ENCODE measurements around the gene SSBP3. TPM values are rescaled to one million over a fixed set of nuclear protein-coding genes. Genes with fewer than 3 reads are reported as not detected.

SSBP3 gene
- total and polyA plus RNA-seq, 2 donors from 2014 or later = 33.3 to 49.6 TPM

DNA sequence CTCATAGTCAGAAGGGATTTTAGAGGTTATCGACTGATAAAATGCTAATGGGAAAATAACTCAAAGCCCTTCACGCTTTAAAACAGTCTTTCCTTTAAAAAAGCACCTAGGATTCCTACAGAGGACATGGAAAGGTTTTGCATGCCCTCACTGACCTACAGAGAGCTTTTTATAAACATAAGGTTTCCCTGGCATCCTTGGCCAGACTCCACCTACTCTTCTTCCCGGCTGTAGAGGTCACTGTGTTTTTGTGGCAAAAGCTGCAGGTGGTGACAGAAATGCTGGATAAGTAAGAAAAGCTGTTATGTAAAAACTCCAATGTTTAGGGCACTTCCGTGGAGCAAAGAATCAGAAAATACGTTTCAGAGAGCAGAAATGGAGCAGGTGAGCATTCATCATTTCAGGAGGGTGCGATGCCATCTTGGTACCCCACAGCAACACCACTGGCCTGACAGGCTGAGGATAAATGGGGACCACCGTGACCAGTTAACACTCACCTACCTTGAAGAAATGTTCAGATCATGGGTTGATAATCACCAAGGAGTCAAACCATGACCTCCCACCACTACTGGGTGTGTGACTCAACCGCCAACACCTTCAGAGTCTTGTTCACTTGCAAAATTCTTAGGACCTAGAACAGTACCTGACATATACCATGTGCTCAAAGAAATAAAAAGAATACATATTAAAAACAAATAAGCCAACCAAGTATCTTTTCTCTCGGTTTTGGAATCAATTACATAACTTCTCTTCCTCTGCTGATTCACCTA lies 46.6 kb downstream of the SSBP3 start:
- no peaks in the 10 kb centered on the region for H3K27me3 ChIP-seq (ENCODE audit: control insufficient read depth, insufficient read depth, low read length)
- H3K27ac ChIP-seq (ENCODE audit: low read depth in 2 of 2, low read length in 2 of 2) = no peak overlapping the region
- peaks cover 0 to 9% (median 0%) of the 10 kb centered on the region in 3 donors for H3K36me3 ChIP-seq (ENCODE audit: control insufficient read depth in 2 of 3, insufficient read depth in 3 of 3, low read length in 3 of 3)
- DNase-seq (no peak), FAIRE-seq (no peak)
- peaks cover 0 to 30% (median 25%) of the 10 kb centered on the region in 3 donors for H3K4me1 ChIP-seq (ENCODE audit: control insufficient read depth in 2 of 3, insufficient read depth in 2 of 3, low read depth in 1 of 3, low read length in 3 of 3)
- no peak overlapping the region for H3K4me3 ChIP-seq (ENCODE audit: low read length in 3 of 3)
- intact Hi-C loops (cut with DNase I) = no loop called here
- TF ChIP-seq, protein P1, sequence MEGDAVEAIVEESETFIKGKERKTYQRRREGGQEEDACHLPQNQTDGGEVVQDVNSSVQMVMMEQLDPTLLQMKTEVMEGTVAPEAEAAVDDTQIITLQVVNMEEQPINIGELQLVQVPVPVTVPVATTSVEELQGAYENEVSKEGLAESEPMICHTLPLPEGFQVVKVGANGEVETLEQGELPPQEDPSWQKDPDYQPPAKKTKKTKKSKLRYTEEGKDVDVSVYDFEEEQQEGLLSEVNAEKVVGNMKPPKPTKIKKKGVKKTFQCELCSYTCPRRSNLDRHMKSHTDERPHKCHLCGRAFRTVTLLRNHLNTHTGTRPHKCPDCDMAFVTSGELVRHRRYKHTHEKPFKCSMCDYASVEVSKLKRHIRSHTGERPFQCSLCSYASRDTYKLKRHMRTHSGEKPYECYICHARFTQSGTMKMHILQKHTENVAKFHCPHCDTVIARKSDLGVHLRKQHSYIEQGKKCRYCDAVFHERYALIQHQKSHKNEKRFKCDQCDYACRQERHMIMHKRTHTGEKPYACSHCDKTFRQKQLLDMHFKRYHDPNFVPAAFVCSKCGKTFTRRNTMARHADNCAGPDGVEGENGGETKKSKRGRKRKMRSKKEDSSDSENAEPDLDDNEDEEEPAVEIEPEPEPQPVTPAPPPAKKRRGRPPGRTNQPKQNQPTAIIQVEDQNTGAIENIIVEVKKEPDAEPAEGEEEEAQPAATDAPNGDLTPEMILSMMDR (IDR thresholded peaks at IDR 0.05; ENCODE audit: borderline replicate concordance, extremely low read depth, insufficient read depth) = no peak
- no peaks in the 10 kb centered on the region for H3K9me3 ChIP-seq (ENCODE audit: control insufficient read depth in 2 of 3, insufficient read depth in 1 of 3, low read length in 3 of 3)
- H3K9ac ChIP-seq (ENCODE audit: low read length in 3 of 3) = no peak overlapping the region

DNA sequence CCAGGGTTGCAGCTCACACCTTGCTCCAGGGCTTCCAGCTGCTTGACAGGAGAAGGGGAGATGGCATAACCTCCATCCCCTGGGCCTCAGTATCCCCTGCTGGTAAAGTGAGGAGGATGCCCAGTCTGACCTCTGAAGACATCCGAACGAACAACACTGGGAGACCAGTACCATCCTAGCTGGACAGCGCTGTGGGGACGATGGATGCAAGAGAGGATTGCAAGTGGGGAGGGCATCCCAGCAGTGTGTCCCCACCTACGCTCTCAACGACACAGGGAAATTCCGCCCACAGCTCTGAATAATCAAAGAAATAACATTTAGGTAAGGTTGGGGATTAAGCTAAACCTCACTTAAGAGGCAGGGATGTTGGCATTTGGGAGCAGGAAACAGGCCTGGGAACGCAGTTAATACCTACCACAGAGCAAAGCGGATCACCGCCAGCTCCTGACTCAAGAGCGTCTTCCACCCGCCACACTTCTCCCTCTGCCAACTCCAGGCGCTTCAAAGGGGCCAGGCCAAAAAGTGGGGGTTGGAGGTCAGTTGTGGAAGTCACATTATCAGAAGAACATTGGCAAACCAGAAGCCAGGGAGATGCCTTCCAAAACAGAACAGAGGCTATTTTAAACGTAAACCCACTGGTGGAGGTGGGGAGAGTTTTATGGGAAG lies 47.6 kb downstream of the SSBP3 start:
- Histone ChIP-seq H3K4me3 (ENCODE audit: low read length in 3 of 3) (no peak overlapping the region), H3K36me3 (ENCODE audit: control insufficient read depth in 2 of 3, insufficient read depth in 3 of 3, low read length in 3 of 3) (peaks cover 0 to 9% (median 0%) of the 10 kb centered on the region in 3 donors), H3K9ac (ENCODE audit: low read length in 3 of 3) (no peak overlapping the region), H3K4me1 (ENCODE audit: control insufficient read depth in 2 of 3, insufficient read depth in 2 of 3, low read depth in 1 of 3, low read length in 3 of 3) (peaks cover 0 to 31% (median 25%) of the 10 kb centered on the region in 3 donors), H3K9me3 (ENCODE audit: control insufficient read depth in 2 of 3, insufficient read depth in 1 of 3, low read length in 3 of 3) (no peaks in the 10 kb centered on the region), H3K27ac (ENCODE audit: low read depth in 2 of 2, low read length in 2 of 2) (no peak overlapping the region), H3K27me3 (ENCODE audit: control insufficient read depth, insufficient read depth, low read length) (no peaks in the 10 kb centered on the region)
- intact Hi-C loops (cut with DNase I) = no loop called here
- FAIRE-seq = no peak
- TF ChIP-seq, protein P1 (IDR thresholded peaks at IDR 0.05; ENCODE audit: borderline replicate concordance, extremely low read depth, insufficient read depth) = no peak
- DNase-seq = no peak

DNA sequence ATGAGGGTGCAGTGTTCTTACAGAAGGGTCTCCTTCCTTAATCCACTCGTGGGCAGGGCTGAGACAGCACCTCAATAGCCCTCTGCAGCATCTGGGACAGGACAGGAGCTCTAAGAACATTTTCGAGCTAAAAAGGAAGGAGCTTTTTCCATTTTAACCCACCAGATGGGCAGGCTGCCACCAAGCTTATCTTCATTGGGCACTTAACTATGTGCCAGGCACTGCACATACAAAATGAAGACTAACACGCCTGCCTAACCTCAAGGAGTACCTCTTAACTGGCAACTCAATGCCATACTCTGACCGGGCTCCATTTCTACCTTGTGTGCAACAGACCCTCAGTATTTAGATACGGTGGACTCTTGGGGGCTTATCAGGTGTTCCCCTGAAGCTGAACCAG lies 48.2 kb downstream of the SSBP3 start:
- TF ChIP-seq, protein P1 (IDR thresholded peaks at IDR 0.05; ENCODE audit: borderline replicate concordance, extremely low read depth, insufficient read depth) = no peak
- FAIRE-seq (no peak), DNase-seq (no peak)
- Histone ChIP-seq H3K9me3 (ENCODE audit: control insufficient read depth in 2 of 3, insufficient read depth in 1 of 3, low read length in 3 of 3) (no peaks in the 10 kb centered on the region), H3K27me3 (ENCODE audit: control insufficient read depth, insufficient read depth, low read length) (no peaks in the 10 kb centered on the region), H3K27ac (ENCODE audit: low read depth in 2 of 2, low read length in 2 of 2) (no peak overlapping the region), H3K4me3 (ENCODE audit: low read length in 3 of 3) (no peak overlapping the region), H3K4me1 (ENCODE audit: control insufficient read depth in 2 of 3, insufficient read depth in 2 of 3, low read depth in 1 of 3, low read length in 3 of 3) (peaks cover 0 to 34% (median 25%) of the 10 kb centered on the region in 3 donors), H3K9ac (ENCODE audit: low read length in 3 of 3) (no peak overlapping the region), H3K36me3 (ENCODE audit: control insufficient read depth in 2 of 3, insufficient read depth in 3 of 3, low read length in 3 of 3) (peaks cover 0 to 9% (median 0%) of the 10 kb centered on the region in 3 donors)
- intact Hi-C loops (cut with DNase I) = no loop called here
